A549 (cell line): ENCODE results near the gene TMEM220.

Source experiments
- CHD2 ChIP-seq: fragments of 150-350 bp; IDR thresholded peaks from 2 replicates; pipeline ENCODE4 v1.6.1; 2014; ENCODE audit warnings: low read length; ENCODE audit not compliant: partially characterized antibody
- CTCF ChIP-seq: fragments of >200 bp; sonication (Bioruptor Twin); formaldehyde crosslinking; IDR thresholded peaks from 3 replicates; pipeline ENCODE4 v1.5.1; 2016
- E2F6 ChIP-seq: IDR thresholded peaks from 2 replicates; pipeline ENCODE4 v1.6.1; 2012; ENCODE audit warnings: low read depth, borderline replicate concordance
- KDM5A ChIP-seq: fragments of 200-600 bp; sonication (generic); IDR thresholded peaks from 2 replicates; pipeline ENCODE4 v1.6.1; 2016; ENCODE audit warnings: antibody characterized with exemption, mild to moderate bottlenecking
- MAFK ChIP-seq: fragments of 450-650 bp; IDR thresholded peaks from 2 replicates; pipeline ENCODE4 v1.6.1; 2014; ENCODE audit not compliant: partially characterized antibody
- MAX ChIP-seq: IDR thresholded peaks from 2 replicates; pipeline ENCODE4 v1.6.1; 2012
- MYC ChIP-seq: IDR thresholded peaks from 2 replicates; pipeline ENCODE4 v1.6.1; 2012; ENCODE audit warnings: mild to moderate bottlenecking, inconsistent platforms, low read length, improper control_type of control experiment, borderline replicate concordance
- POLR2A ChIP-seq: IDR thresholded peaks from 2 replicates; pipeline ENCODE4 v1.6.1; 2012; ENCODE audit warnings: mild to moderate bottlenecking, low read length
- RAD21 ChIP-seq, 2 experiments: fragments of >200 bp in 1 of 2; sonication (Bioruptor Twin) in 1 of 2; formaldehyde crosslinking in 1 of 2; IDR thresholded peaks in 1 of 2; conservative IDR thresholded peaks in 1 of 2; 2 replicates in 1 of 2; 3 replicates in 1 of 2; pipeline ENCODE4 v1.6.1; 2012 to 2018; ENCODE audit warnings: inconsistent platforms in 1 of 2
- USF2 ChIP-seq: fragments of 450-650 bp; IDR thresholded peaks from 2 replicates; pipeline ENCODE4 v1.6.1; 2014; ENCODE audit warnings: antibody characterized with exemption

- no peak for TF ChIP-seq POLR2A
- TF ChIP-seq USF2: no peak
- no peak for TF ChIP-seq CTCF
- no peak for TF ChIP-seq MAFK
- no peak for TF ChIP-seq RAD21 (conservative IDR thresholded peaks at IDR 0.05 in 1 of 2, IDR thresholded peaks at IDR 0.05 in 1 of 2)
- TF ChIP-seq CHD2: no peak
- TF ChIP-seq MYC: no peak
- TF ChIP-seq E2F6: no peak
- TF ChIP-seq KDM5A: no peak
- no peak for TF ChIP-seq MAX
Measured at GRCh38 chr17:10681866-10682446, 47.9 kb downstream of the TMEM220 start.
